Vagina (tissue), 2 donors: ENCODE data around the gene CD109. TPM values are rescaled to one million over a fixed set of nuclear protein-coding genes. Genes with fewer than 3 reads are reported as not detected.
"Not testable (repeated sequence)": the region's sequence is repeated elsewhere in the genome, so short reads cannot be mapped to it uniquely, and the experiment has no call there.

Experiments used
- DNase-seq, 2 donors: peaks; one replicate each; pipeline ENCODE4 v3.0.0-alpha.2; 2017; ENCODE audit errors: extremely low spot score in 2 of 2
- H3K27ac ChIP-seq: fragments of 200-600 bp; sonication (generic); one replicate; pipeline ENCODE4 v1.5.1; 2019
- H3K27me3 ChIP-seq: fragments of 200-600 bp; sonication (generic); one replicate; pipeline ENCODE4 v1.5.1; 2019
- H3K36me3 ChIP-seq, 2 donors: fragments of 200-600 bp; sonication (generic); one replicate each; pipeline ENCODE4 v1.5.1; 2017 to 2019
- H3K4me1 ChIP-seq: fragments of 200-600 bp; sonication (generic); one replicate; pipeline ENCODE4 v1.5.1; 2019
- H3K4me3 ChIP-seq, 2 donors: fragments of 200-600 bp; sonication (generic); 1 replicate in 1 of 2; 2 replicates in 1 of 2; pipeline ENCODE4 v1.5.1; 2016 to 2019
- H3K9me3 ChIP-seq: fragments of 200-600 bp; sonication (generic); one replicate; pipeline ENCODE4 v1.5.1; 2019
- POLR2A ChIP-seq, 2 donors: fragments of 450-650 bp; IDR thresholded peaks; one replicate each; pipeline ENCODE4 v1.6.1; 2017; ENCODE audit warnings: antibody characterized with exemption in 2 of 2, mild to moderate bottlenecking in 2 of 2, moderate library complexity in 2 of 2
- POLR2AphosphoS5 ChIP-seq, 2 donors: sonication (generic); formaldehyde crosslinking; IDR thresholded peaks; one replicate each; pipeline ENCODE4 v1.9.0; 2017; ENCODE audit warnings: antibody characterized with exemption in 2 of 2, mild to moderate bottlenecking in 2 of 2, low read depth in 1 of 2; ENCODE audit not compliant: insufficient read depth in 1 of 2
- intact Hi-C: fragments of 100-400 bp; cut with DNase I; formaldehyde crosslinking; loops from one replicate; pipeline ENCODE4 v1.15.1; 2023
- total RNA-seq: library from RNA; depleted of rRNA; stranded (reverse); fragments of >200 nt; gene quantifications from one replicate; pipeline ENCODE4 v1.2.3, GENCODE V29; 2016
- TF ChIP-seq, protein P1 (sequence below), 3 experiments: fragments of 450-650 bp in 2 of 3; fragments of 200-600 bp in 1 of 3; sonication (generic) in 1 of 3; IDR thresholded peaks; one replicate each; pipeline ENCODE4 v1.5.1; 2017 to 2019; ENCODE audit warnings: antibody characterized with exemption in 3 of 3, mild to moderate bottlenecking in 2 of 3, moderate library complexity in 2 of 3

Gene CD109
- total RNA-seq, 1 donor from 2014 or later, result 29.0 TPM

DNA sequence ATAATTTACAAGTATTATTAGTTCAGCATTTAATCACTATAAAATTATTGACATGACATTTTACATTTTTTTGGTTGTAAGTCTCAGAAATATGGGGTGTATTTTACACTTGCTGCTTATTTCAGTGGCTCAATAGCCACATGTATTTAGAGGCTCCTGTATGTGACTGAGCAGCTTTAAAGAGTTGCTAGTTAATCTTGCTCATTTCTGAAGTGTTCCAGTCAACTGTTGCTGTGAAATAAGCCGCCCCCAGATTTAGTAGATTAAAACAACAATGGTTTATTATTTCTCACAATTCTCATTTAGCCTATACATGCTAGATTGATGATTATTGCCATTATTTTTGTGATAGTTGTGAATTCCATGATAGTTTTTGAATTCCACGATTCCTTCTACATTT lies 23.0 kb downstream of the CD109 start:
- H3K4me1 ChIP-seq, result peaks cover 5% of the 10 kb centered on the region
- H3K36me3 ChIP-seq, result no peaks in the 10 kb centered on the region
- H3K27me3 ChIP-seq, result no peaks in the 10 kb centered on the region
- TF ChIP-seq POLR2A (IDR thresholded peaks at IDR 0.05), result no peak
- TF ChIP-seq POLR2AphosphoS5 (IDR thresholded peaks at IDR 0.05; ENCODE audit: insufficient read depth in 1 of 2, low read depth in 1 of 2), result no peak
- TF ChIP-seq, protein P1, sequence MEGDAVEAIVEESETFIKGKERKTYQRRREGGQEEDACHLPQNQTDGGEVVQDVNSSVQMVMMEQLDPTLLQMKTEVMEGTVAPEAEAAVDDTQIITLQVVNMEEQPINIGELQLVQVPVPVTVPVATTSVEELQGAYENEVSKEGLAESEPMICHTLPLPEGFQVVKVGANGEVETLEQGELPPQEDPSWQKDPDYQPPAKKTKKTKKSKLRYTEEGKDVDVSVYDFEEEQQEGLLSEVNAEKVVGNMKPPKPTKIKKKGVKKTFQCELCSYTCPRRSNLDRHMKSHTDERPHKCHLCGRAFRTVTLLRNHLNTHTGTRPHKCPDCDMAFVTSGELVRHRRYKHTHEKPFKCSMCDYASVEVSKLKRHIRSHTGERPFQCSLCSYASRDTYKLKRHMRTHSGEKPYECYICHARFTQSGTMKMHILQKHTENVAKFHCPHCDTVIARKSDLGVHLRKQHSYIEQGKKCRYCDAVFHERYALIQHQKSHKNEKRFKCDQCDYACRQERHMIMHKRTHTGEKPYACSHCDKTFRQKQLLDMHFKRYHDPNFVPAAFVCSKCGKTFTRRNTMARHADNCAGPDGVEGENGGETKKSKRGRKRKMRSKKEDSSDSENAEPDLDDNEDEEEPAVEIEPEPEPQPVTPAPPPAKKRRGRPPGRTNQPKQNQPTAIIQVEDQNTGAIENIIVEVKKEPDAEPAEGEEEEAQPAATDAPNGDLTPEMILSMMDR (IDR thresholded peaks at IDR 0.05), result no peak
- H3K9me3 ChIP-seq, result no peaks in the 10 kb centered on the region
- no peak overlapping the region for H3K4me3 ChIP-seq
- intact Hi-C loops, result no loop called here
- no peak for DNase-seq
- no peak overlapping the region for H3K27ac ChIP-seq

DNA sequence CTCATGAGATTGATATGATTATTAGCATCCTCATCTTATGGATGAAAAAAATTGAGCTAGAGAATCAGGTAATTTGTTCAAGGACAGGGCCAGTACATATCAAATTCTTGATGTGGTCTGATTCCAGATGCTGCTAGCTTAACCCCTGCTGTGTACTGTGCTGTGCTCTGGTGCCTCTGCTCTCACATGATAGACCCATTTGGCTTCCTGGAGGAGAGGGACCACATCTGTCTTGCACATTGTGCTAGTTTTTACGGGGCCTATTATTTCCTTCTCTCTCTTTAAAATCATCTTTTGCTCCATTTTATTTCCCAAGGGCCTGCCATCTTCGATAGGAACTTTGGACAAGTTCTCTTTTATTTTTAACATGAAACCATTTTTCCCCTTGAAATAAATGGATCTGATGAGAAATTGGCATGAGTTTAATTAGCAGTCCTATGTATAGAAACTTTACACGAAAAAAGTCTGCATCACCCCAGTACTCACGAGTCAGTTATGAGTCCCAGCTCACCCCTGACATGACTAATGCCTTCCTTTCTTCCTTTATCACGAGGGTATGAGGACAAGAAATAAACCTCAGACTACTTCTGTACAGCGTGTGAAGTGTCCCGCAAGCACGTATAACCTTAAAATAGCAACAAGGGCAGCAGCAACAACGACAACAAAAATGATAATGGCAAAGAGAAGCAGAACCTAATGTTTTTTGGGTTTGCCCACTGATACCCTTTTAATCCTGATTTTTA lies 26.5 kb downstream of the CD109 start:
- Histone ChIP-seq H3K36me3 (no peaks in the 10 kb centered on the region), H3K27me3 (no peaks in the 10 kb centered on the region), H3K9me3 (no peaks in the 10 kb centered on the region), H3K4me3 (no peak overlapping the region), H3K4me1 (peaks cover 6% of the 10 kb centered on the region), H3K27ac (no peak overlapping the region)
- TF ChIP-seq POLR2A (IDR thresholded peaks at IDR 0.05) (no peak), POLR2AphosphoS5 (IDR thresholded peaks at IDR 0.05; ENCODE audit: insufficient read depth in 1 of 2, low read depth in 1 of 2) (no peak)
- TF ChIP-seq, protein P1 (IDR thresholded peaks at IDR 0.05), result no peak
- DNase-seq, result no peak
- intact Hi-C loops, result no loop called here

DNA sequence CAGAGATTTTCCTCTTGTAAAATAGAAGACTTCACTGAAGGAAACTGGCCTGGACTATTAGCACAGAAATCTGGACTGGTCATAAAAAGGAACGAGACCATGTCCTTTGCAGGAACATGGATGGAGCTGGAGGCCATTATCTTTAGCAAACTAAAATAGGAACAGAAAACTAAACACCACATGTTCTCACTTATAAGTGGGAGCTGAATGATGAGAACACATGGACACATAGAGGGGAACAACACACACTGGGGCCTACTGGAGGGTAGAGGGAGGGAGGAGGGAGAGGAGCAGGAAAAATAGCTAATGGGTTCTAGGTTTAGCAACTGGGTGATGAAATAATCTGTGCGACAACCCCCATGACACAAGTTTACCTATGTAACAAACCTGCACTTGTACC lies 27.5 kb downstream of the CD109 start:
- H3K36me3 ChIP-seq, H3K27me3 ChIP-seq, DNase-seq, intact Hi-C loops, H3K4me3 ChIP-seq, H3K9me3 ChIP-seq, H3K27ac ChIP-seq, H3K4me1 ChIP-seq: not testable (repeated sequence)

DNA sequence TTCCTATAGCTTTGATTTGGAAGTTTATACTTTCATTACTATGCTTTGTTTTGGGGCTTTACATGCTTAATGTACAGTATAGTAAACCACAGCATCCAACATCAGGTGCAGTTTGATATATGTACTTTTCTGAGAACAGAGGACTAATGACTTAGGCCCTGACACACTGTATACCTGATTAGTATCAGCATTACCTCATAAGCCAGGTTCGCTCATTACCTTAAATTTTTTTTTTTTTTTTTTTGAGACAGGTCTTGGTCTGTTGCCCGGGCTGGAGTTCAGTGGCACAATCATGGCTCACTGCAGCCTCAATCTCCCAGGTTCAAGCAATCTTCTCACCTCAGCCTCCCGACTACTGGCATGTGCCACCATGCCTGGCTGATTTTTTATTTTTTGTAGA lies 28.4 kb downstream of the CD109 start:
- Histone ChIP-seq H3K36me3 (no peaks in the 10 kb centered on the region), H3K27me3 (no peaks in the 10 kb centered on the region), H3K9me3 (no peaks in the 10 kb centered on the region), H3K27ac (no peak overlapping the region), H3K4me3 (no peak overlapping the region), H3K4me1 (peaks cover 6% of the 10 kb centered on the region)
- intact Hi-C loops, result no loop called here
- no peak for DNase-seq
- TF ChIP-seq POLR2AphosphoS5 (IDR thresholded peaks at IDR 0.05; ENCODE audit: insufficient read depth in 1 of 2, low read depth in 1 of 2), result no peak
- TF ChIP-seq, protein P1 (IDR thresholded peaks at IDR 0.05), result no peak
- TF ChIP-seq POLR2A (IDR thresholded peaks at IDR 0.05), result no peak

DNA sequence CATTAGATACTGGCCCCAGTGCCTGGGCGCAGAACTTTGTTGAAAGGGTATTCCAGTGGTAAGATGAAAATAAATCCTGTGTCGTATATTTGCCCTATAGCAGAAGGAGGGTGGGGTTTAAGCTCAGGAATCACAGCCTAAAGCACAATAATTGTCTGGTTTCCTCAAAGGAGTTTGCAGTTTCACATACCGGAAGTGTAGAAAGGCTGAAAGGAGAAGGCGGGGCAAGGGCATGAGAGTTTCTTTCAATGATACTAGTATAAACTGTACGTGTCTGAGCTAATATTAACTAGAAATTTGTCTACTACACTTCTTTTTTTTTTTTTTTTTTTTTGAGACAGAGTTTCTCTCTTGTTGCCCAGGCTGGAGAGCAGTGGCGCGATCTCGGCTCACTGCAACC lies 29.2 kb downstream of the CD109 start:
- H3K4me3 ChIP-seq, DNase-seq, H3K27ac ChIP-seq, H3K9me3 ChIP-seq, intact Hi-C loops, H3K4me1 ChIP-seq, H3K27me3 ChIP-seq, H3K36me3 ChIP-seq: not testable (repeated sequence)

DNA sequence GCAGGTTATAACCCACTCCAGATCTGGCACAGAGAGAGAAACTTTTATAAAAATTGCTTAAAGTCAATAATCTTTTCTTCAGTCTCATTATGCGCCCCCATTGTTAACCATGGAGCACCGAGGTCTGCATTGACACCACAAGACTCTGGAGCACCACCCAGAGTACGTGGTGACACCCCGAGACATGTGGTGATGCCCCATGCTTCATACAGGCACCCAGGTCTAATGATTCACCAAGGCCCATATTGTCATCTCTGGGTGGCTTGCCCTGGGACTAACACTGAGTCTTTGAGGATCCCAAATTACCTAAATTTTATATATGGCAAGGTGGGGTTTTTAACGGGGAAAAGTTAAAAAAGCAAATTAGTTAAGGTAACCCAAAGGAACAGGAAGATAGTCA lies 31.1 kb downstream of the CD109 start:
- H3K27ac ChIP-seq, result no peak overlapping the region
- TF ChIP-seq POLR2AphosphoS5 (IDR thresholded peaks at IDR 0.05; ENCODE audit: insufficient read depth in 1 of 2, low read depth in 1 of 2) (no peak), POLR2A (IDR thresholded peaks at IDR 0.05) (no peak)
- TF ChIP-seq, protein P1 (IDR thresholded peaks at IDR 0.05), result no peak
- no peak for DNase-seq
- H3K4me3 ChIP-seq, result no peak overlapping the region
- H3K27me3 ChIP-seq, result no peaks in the 10 kb centered on the region
- peaks cover 6% of the 10 kb centered on the region for H3K4me1 ChIP-seq
- intact Hi-C loops, result no loop called here
- H3K9me3 ChIP-seq, result no peaks in the 10 kb centered on the region
- peaks cover 0 to 4% of the 10 kb centered on the region in 2 donors for H3K36me3 ChIP-seq
